Activated CD4-positive, alpha-beta T cell treated with anti-CD3 and anti-CD28 coated beads, Interleukin-2, amount 50 U/mL, for 4 hours (primary cell): ENCODE results near the gene WDR20.
"Not testable (repeated sequence)": the region's sequence is repeated elsewhere in the genome, so short reads cannot be mapped to it uniquely, and the experiment has no call there.

Experiments
- DNase-seq, 2 experiments: peaks; one replicate each; pipeline ENCODE4 v3.0.0-alpha.2; 2020

The WDR20 gene

GRCh38 chr14:102222751-102223150 is 83.1 kb downstream of the WDR20 start:
- DNase-seq: no peak

GRCh38 chr14:102223682-102224081 is 84.0 kb downstream of the WDR20 start:
- DNase-seq: no peak

- DNase-seq: no peak
Observed at GRCh38 chr14:102225386-102225785, 85.7 kb downstream of the WDR20 start.

GRCh38 chr14:102225936-102226335 is 86.2 kb downstream of the WDR20 start:
- no peak for DNase-seq

GRCh38 chr14:102226356-102227125 is 86.8 kb downstream of the WDR20 start:
- no peak for DNase-seq

GRCh38 chr14:102227184-102227964 is 87.7 kb downstream of the WDR20 start:
- no peak for DNase-seq

GRCh38 chr14:102229071-102229738 is 89.5 kb downstream of the WDR20 start:
- no peak for DNase-seq

GRCh38 chr14:102229739-102230092 is 90.0 kb downstream of the WDR20 start:
- no peak for DNase-seq

GRCh38 chr14:102230481-102231210 is 90.9 kb downstream of the WDR20 start:
- DNase-seq: no peak

- no peak for DNase-seq
Observed at GRCh38 chr14:102231476-102232347, 92.0 kb downstream of the WDR20 start.

- no peak for DNase-seq
Observed at GRCh38 chr14:102232348-102232625, 92.6 kb downstream of the WDR20 start.

- DNase-seq: no peak
Observed at GRCh38 chr14:102233081-102233480, 93.4 kb downstream of the WDR20 start.

- no peak for DNase-seq
Observed at GRCh38 chr14:102234331-102235264, 94.9 kb downstream of the WDR20 start.

GRCh38 chr14:102235275-102235897 is 95.7 kb downstream of the WDR20 start:
- peak; percentile 71 to 73 for DNase-seq

GRCh38 chr14:102236026-102236425 is 96.3 kb downstream of the WDR20 start:
- DNase-seq: no peak

- no peak for DNase-seq
Observed at GRCh38 chr14:102238131-102238530, 98.4 kb downstream of the WDR20 start.

- no peak for DNase-seq
Observed at GRCh38 chr14:102238766-102239165, 99.1 kb downstream of the WDR20 start.

- no peak for DNase-seq
Observed at GRCh38 chr14:102239231-102239630, 99.5 kb downstream of the WDR20 start.

- DNase-seq: not testable (repeated sequence)
Observed at GRCh38 chr14:102240481-102240880, 100.8 kb downstream of the WDR20 start.

GRCh38 chr14:102241147-102241546 is 101.5 kb downstream of the WDR20 start:
- no peak for DNase-seq

- DNase-seq: not testable (repeated sequence)
Observed at GRCh38 chr14:102243795-102244194, 104.1 kb downstream of the WDR20 start.
